ENCODE data around the gene PGAM5. TPM values are rescaled to one million over a fixed set of nuclear protein-coding genes. Genes with fewer than 3 reads are reported as not detected.

The PGAM5 gene
- polyA plus RNA-seq (ENCODE audit: insufficient read length in 4 of 4), result 10 to 100 TPM; 21.0 to 26.4 (median 22.8) TPM

DNA sequence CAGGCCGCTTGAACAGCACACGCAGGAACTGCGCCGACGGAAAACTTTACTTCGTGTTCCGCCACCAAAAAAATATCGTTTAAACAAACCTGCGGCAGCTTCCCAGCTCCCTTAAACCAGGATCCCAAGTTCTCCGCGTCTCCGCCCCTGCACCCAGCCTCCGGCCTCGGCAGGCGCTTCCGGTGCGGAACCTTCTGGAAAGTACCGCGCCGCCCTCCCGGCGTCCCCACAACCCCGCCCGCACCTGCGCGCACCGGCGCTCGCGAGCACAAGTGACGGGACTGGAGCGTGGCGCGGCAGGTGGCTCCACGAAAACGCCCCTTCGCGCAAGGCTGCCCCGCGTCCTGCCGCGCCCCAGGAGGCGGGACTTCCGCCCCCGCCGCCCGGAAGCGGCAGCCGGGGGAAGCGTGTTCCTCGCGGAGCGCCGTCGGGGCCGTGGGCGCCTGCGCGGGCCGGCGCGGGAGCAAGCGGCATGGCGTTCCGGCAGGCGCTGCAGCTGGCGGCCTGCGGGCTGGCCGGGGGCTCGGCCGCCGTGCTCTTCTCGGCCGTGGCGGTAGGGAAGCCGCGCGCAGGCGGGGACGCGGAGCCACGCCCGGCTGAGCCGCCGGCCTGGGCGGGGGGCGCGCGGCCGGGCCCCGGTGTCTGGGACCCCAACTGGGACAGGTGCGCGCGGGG lies at the start of gene PGAM5:
Gene PGAM5 (plus strand): TSS at position 438 of the 675 bp plus-strand sequence. CDS start 35 bp downstream, at position 473.
- DNase-seq (ENCODE audit: low read depth in 4 of 4, low spot score in 3 of 4), result peak; percentile 51 to 76 (median 71)

DNA sequence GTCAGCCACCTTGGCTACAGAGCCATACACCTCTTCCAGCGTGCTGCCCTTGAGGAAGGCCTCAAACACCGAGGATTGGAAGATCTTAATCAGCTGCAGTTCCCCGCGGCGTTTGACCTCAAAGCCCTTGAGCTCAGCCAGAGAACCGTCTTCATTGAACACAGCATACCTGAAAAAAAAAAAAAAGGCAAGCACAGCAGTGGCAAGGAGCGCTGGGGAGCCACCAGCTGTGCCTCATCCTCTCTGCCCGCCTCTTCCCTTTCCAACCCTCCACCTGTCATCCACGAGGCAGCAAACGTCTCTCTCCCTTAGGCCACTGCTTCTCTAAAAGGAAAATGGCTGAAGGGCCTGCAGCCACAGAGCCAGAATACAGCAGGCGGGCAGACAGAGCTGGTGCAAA lies 49.6 kb upstream of the PGAM5 start:
- DNase-seq (ENCODE audit: low read depth in 4 of 4, low spot score in 3 of 4), result no peak

DNA sequence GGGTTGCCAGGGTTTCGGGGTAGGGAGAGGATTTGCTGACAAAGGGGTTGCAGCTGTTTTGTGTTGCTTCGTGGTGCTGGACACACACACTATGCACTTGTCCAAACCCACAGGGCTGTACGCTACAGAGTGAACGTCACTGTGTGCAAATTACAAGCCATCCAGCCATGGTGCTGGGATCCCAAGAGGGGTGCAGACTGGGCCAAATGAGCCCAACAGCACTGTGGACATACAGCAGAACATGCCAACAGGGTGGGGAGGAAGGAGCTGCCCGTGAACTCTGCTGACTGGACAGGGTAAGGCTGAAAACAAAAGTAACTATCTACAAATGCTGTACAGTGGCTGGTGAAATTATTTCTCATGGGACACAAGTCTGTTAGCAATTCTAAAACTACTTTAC lies 48.7 kb upstream of the PGAM5 start:
- DNase-seq (ENCODE audit: low read depth in 4 of 4, low spot score in 3 of 4), result no peak

DNA sequence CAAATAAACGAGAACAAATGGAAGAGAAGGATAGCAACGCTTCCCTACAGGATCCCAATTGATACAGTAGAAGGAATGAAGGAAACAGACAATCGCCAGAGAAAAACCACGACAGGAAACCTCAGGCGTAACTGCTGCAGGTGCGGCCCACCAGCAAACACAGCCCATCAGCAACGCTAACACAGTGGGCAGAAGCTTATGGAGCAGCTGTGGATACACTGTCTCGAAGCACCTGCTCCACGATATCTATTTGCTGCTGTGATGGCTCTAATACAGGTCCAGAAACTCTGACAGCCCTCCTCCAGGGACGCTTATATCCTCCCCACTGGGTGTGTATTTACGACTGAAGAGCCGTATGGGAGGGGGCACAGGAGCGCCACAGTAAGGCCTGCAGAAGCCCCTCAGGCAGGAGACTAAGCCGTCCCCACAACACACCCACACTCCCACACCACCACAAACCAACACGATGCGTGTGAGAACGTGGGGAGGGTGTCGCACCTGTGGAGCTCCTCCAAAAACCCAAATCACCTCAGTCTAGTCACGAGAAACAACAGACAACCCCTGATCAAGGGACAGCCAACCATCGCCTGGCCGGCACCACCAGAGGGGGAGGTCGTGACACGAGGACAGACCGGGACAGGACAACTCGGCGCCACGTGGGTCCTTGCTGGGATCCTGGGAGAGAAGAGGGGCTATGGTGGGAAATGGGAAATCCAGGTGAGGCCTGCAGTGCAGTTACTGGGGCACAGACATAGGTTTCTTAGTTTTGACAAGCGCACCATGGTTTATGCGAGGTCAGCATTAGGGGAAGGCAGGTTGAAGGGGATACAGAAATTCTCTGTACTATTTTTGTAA lies 47.5 kb upstream of the PGAM5 start:
- DNase-seq (ENCODE audit: low read depth in 4 of 4, low spot score in 3 of 4), result no peak

DNA sequence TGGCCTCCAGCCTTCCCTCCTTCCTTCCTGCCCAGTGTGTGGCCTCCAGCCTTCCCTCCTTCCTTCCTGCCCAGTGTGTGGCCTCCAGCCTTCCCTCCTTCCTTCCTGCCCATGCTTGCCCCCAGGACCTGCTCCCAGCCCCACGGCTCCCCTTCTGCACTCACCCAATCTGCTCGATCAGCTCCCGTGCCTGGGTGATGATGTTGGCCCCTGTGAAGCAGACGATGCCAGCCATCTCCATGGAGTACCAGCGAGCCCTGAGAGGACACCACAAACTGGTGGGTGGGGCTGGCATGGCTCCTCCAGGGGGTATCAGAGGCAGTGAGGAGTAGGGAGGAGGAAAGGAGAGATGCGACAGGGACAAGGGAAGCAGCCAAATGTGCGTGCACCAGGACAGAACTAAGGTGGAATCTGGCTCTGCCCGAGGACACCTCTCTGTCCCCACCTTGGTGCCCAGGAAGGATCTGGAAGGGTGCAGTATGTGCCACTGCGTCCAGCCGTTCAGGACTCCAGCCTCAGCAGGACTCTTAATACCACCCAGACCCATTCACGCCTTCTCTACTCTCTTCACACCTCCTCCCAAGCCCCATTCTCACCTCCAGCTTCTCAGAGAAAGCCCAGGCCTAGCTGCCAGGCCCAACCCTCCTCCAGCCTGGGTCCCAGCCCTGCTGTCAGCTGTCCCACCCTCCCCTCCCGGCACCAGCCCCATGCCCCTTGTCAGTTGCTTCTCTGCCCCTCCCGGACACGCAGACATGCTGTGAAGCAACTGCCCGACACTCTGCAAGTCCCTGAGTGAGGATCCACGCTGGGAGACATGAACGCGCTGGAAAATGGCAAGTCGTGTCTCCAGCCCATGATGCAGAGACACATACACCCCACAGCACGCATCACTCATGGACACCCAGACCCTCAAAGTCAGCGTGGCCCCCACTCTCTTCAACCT lies 46.2 kb upstream of the PGAM5 start:
- DNase-seq (ENCODE audit: low read depth in 4 of 4, low spot score in 3 of 4), result no peak

DNA sequence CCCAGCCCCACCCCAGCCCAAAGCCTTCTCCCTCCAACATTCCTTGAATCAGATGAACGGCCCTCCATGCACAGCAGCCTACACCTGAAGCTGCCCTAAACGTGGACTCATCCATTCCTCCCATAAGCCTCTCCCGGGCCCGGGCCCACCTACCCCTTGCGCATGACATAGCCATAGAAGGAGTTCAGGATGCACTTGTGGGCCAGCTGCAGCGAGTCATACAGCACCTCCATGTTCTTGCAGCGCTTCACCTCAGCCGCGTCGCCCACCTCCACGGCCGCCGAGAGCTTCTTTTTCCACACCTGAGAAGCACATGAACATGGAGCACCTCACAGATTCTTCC lies 45.5 kb upstream of the PGAM5 start:
- no peak for DNase-seq (ENCODE audit: low read depth in 4 of 4, low spot score in 3 of 4)

DNA sequence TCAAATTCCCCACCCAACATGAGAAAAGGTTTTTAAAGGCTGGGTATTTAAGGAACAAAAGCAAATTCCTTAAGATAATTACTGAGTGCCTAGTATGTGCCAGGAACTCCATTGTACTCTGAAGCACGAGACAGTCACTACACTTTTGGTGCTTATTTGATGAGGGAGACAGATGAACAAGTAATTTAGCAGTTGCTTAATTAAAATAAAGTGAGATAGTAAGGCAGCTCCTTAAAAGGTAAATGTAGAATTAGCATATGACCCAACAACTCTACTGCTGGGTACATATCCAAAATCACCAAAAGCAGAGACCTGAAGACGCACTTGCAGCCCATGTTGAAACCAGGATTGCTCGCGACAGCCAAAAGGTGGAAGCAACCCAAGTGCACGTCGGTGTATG lies 44.8 kb upstream of the PGAM5 start:
- DNase-seq (ENCODE audit: low read depth in 4 of 4, low spot score in 3 of 4), result no peak

DNA sequence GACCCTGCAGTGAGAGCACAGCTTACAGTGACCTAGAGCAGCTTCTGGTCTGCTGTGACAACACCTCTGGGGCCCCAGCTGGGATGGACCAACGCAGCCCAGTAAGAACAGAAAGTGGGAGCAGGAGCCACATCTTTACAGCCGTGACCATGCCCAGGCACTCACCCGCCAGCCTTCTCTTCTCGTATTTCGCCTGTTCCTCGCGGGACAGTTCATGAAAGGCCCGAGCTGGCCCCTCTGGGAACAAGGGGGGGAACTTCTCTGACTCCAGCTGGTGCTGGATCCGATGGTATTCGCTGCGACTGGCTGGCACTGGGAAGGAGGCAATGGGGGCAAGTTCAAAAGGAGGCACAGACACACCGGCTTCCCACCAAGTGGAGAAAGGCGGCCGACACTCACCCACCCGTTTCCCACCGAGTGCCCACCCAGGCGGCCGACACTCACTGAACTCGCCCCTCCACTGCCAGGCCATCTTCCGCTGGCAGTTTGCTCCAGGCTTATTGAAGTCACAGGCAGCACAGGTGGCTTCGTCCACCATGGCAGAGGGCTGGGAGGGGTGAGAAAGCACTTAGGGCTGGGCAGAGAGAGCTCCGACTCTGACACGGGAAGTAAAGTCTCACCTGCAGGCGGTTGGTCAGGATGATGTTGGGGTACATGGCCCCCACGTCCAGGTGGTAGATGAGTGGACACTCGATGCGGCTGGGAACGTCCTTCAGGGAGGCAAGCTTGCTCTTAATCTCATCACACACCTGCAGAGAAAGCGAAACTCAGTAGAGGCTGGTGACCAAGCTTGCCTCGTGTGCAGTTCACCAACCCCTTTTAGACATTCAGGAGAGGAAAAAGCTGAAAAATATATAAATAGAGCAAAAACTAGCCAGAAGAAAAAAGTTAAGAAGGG lies 42.2 kb upstream of the PGAM5 start:
- no peak for DNase-seq (ENCODE audit: low read depth in 4 of 4, low spot score in 3 of 4)

DNA sequence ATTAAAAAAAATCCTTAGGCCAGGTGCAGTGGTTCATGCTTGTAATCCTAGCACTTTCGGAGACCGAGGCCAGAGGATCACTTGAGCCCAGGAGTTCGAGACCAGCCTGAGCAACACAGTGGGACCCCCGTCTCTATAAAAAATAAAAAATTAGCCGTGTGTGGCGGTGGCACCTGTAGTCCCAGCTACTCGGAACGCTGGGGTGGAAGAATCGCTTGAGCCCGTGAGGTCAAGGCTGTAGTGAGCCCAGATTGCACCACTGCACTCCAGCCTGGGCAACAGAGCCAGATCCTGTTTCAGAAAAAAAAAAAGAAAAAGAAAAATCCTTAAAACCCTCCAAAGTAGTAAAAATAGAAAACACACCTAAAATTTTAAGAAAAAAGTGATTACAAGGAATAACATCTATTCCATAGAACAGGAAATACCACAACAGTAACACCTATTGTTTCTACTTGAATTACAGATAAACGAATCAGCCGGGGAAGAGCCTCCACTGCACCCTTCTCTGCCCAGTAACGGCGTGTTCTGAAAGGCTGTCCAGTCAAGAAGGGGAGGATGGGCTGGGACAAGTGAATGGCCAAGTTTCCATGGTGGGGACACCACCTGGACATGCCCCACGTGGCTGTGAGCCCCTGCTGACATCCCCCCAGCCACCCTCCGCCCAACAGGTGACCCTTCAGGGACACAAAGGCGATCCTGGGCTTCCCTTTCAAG lies 41.3 kb upstream of the PGAM5 start:
- DNase-seq (ENCODE audit: low read depth in 4 of 4, low spot score in 3 of 4), result no peak

DNA sequence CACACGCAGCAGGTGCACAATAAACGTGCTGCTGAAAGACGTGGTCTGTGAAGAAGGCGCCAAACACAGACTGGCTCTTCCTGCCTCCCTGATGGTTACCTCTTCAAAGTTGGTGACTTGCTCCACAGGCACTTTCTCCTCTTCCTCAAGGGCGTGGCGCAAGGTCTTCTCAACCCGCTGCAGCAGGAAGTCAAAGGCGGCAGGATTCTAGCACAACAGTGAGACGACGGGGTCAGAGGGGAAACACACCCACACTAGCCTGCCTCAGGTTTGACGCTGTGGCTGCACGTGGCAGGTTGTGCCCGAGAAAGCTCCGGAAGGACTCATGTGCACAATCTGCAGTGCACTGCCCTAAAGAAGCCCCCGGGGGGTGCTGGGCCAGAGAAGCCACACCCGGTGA lies 38.5 kb upstream of the PGAM5 start:
- DNase-seq (ENCODE audit: low read depth in 4 of 4, low spot score in 3 of 4), result no peak

DNA sequence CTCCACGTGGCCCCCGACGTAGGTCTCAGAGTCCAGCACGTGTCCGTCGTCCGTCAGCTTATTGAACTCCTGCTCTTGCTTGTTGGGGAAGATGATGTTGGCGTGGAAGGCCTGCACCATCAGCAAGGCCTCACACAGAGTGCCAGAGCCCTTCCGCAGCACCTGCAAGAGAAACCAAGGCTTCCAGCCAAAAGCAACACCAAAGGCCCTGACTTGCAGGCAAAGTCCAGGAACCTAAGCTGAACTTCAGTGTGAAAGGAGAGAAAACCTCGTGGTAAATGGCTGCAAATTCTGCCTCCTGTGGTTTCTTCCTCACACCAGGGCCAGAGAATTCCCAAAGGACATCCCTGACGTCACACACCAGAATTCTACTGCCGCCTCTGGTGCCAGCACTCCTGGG lies 38.0 kb upstream of the PGAM5 start:
- DNase-seq (ENCODE audit: low read depth in 4 of 4, low spot score in 3 of 4), result no peak

DNA sequence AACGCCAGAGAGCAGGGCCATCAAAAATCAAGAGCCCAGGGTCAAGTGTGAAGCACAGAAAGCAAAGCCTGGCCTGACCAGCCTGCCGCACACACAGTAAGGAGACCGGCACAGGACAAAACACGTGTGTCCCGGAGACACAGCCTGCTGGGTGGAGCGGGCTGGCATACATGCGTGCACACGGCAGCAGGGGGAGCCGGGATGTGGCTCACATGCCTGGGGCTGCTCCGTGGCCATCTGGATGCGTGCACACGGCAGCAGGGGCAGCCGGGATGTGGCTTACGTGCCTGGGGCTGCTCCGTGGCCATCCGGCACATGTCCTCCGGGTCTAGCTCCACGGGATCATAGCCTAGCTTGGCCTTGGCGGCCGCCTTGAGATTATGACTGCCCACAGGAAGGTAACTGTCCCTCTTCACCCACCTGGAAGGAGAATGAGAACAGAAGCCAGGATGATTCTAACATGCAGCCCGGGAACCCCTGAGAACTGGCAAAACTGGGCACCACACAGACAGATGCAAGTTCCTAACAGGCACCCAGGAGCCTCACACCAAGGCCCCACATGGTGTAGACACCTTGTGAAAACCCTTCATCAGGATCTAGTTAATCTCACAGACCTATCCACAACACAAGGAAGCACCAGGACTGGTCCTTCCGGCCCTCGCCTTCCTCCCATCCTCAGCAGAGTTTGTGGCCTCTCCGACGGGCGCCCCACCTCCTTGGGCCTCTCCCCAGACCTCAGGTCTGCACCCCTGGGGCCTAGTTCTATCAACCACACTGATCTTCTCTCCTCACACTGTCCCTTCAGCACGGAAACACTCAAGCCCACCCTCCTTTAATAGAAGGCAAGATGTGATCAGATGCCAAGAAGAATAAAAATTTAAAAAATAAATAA lies 37.1 kb upstream of the PGAM5 start:
- DNase-seq (ENCODE audit: low read depth in 4 of 4, low spot score in 3 of 4), result no peak

DNA sequence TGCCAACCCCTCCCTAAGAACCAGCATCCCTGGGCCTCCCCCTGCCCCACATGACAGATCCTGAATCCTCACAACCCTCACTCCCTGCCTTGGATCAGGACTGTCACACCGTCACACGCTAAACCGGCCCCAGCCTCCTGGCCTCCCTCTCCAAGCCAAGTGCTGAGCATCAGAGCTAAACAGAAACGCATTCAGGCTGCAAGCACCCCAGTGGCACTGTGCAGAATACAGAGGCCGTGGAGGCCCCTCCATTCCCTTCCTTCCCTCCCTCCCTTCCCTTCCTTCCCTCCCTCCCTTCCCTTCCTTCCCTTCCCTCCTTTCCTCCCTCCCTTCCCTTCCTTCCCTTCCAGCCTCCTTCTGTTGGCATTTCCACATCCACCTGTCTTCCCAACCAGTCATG lies 36.1 kb upstream of the PGAM5 start:
- no peak for DNase-seq (ENCODE audit: low read depth in 4 of 4, low spot score in 3 of 4)

DNA sequence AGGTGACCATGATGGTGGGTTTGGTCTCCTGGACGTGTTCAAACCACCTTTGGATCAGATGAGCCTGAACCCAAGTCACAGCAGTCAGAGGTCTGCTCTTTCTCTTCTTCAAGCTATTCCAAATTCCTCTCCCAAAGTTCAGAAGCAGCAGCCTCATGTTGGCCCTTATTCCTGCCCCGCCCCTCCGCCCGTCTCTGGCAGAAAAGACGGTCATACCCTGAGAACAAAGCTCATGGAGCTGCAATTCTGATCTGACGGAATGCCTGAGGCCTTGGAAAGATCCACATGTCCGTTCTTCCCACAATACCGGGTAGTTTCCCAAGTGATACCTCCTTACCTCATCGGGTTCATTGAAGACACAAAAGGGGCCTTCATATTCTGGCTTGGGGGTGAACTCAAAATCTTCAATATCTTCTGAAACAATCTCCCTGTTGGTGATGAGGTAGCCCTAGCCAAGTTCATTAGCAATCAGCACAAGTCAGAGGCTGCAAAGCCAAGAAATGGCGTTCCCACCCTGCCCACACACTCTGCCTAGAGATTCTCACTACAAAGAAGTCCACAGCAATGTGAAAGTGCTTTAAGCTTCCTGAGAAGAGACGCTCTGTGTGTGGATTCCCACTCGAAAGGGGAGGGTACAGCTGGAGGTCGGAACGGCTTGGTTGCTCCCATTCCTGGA lies 34.7 kb upstream of the PGAM5 start:
- no peak for DNase-seq (ENCODE audit: low read depth in 4 of 4, low spot score in 3 of 4)

DNA sequence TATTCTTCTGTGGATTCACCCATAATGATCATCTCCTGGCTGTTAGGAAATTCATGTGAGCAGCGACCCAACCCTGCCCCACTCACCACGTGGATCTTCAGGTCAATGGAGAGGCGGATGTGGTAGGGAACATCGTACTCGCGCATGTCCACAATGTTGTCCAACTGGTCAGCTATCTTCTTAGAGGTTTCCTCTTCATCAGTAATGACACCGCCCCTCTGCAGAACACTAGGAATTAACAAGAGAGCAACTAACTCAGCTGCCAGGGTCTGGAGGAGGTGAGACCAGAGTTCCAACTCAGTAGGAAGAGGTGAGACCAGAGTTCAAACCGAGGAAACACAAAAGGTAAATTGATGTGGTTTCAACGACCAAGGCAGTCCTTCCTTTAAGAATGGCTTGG lies 33.1 kb upstream of the PGAM5 start:
- no peak for DNase-seq (ENCODE audit: low read depth in 4 of 4, low spot score in 3 of 4)

DNA sequence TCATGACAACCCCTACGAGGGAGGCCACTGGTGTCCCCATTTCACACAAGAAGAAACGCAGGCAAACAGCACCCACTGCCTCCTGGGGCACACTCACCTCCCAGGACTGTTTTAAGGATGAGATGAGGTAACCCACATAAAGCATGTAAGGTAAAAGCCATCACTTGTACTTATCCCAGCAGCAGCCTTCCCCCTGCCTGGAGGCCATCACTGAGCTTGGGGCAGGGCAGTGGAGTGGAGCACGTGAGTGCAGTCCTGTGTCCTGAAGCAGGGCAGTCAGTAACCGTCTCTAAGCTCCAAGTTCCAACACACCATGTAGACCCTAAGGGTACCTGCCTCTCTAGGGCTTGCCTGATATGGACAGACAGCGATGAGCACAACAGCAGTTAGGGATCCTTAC lies 25.2 kb upstream of the PGAM5 start:
- DNase-seq (ENCODE audit: low read depth in 4 of 4, low spot score in 3 of 4), result no peak

DNA sequence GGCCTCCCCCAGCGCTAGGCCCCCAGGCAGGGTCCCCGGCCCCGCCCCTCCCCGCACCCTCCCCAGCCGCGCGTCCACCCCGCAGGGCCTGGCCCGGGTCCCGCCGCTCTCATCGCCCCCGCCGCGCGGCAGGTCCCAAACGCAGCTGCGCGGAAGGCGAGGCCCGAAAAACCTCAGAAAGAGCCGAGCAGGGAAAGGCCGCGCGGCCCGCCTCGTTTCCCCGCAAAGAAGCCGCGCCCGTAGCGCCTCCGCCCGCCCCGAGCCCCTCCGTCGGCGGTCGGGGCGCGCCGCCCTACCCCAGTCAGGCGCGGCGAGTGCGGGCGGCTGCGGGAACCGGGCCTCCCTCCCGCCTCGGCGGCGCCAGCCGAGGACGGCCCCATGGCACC lies 23.8 kb upstream of the PGAM5 start:
- no peak for DNase-seq (ENCODE audit: low read depth in 4 of 4, low spot score in 3 of 4)
